Tibial nerve (tissue), 4 donors: Measurements from ENCODE around the gene VASH1. TPM values are rescaled to one million over a fixed set of nuclear protein-coding genes. Genes with fewer than 3 reads are reported as not detected.

ENCODE experiments used
- DNase-seq, 2 donors: peaks; one replicate each; pipeline ENCODE4 v3.0.0-alpha.2; 2019; ENCODE audit warnings: low spot score in 2 of 2
- H3K27ac ChIP-seq, 4 donors: fragments of 200-600 bp; sonication (generic) in 3 of 4; one replicate each; pipeline ENCODE4 v1.5.1; 2017 to 2019; ENCODE audit warnings: mild to moderate bottlenecking in 1 of 4
- H3K27me3 ChIP-seq, 2 donors: fragments of 200-600 bp; sonication (generic) in 1 of 2; one replicate each; pipeline versions ENCODE4 v1.5.1 to v1.6.0; 2017 to 2019
- H3K36me3 ChIP-seq, 3 donors: fragments of 200-600 bp; sonication (generic); one replicate each; pipeline ENCODE4 v1.5.1; 2018 to 2019
- H3K4me1 ChIP-seq, 4 donors: fragments of 200-600 bp; sonication (generic) in 3 of 4; one replicate each; pipeline ENCODE4 v1.5.1; 2017 to 2019
- H3K4me3 ChIP-seq, 4 donors: fragments of 200-600 bp; sonication (generic) in 3 of 4; one replicate each; pipeline ENCODE4 v1.5.1; 2017 to 2019; ENCODE audit warnings: mild to moderate bottlenecking in 1 of 4, moderate library complexity in 1 of 4
- H3K9me3 ChIP-seq, 4 donors: fragments of 200-600 bp; sonication (generic) in 3 of 4; one replicate each; pipeline ENCODE4 v1.5.1; 2017 to 2019
- CTCF ChIP-seq, 5 experiments: fragments of 200-600 bp in 3 of 5; fragments of 450-650 bp in 2 of 5; sonication (generic) in 3 of 5; IDR thresholded peaks; one replicate each; pipeline ENCODE4 v1.5.1; 2016 to 2019; ENCODE audit warnings: antibody characterized with exemption in 5 of 5, mild to moderate bottlenecking in 3 of 5, moderate library complexity in 2 of 5
- EP300 ChIP-seq, 2 donors: sonication (generic); formaldehyde crosslinking; IDR thresholded peaks; one replicate each; pipeline ENCODE4 v1.6.1; 2017; ENCODE audit warnings: antibody characterized with exemption in 2 of 2, mild to moderate bottlenecking in 1 of 2
- POLR2A ChIP-seq, 2 donors: fragments of 450-650 bp; IDR thresholded peaks; one replicate each; pipeline ENCODE4 v1.6.1; 2017; ENCODE audit warnings: antibody characterized with exemption in 2 of 2, mild to moderate bottlenecking in 2 of 2, moderate library complexity in 2 of 2
- WGBS, 2 donors: methylation state at CpG; one replicate each; pipeline ENCODE4 v1.1.5; 2018; 5-methylcytosine and 5-hydroxymethylcytosine counted together
- total RNA-seq, 4 donors: library from RNA; depleted of rRNA; stranded (reverse); fragments of >200 nt; gene quantifications; one replicate each; pipeline ENCODE4 v1.1.0, GENCODE V29; 2016

The VASH1 gene
- total RNA-seq, 4 donors from 2014 or later, result 13.8 to 24.7 (median 18.6) TPM

- Histone ChIP-seq H3K27me3 (no peaks in the 10 kb centered on the region), H3K27ac (no peak overlapping the region), H3K9me3 (no peaks in the 10 kb centered on the region), H3K4me1 (no peaks in the 10 kb centered on the region), H3K4me3 (no peak overlapping the region), H3K36me3 (no peaks in the 10 kb centered on the region)
- no peak for DNase-seq
- TF ChIP-seq CTCF (IDR thresholded peaks at IDR 0.05) (no peak), EP300 (IDR thresholded peaks at IDR 0.05) (no peak), POLR2A (IDR thresholded peaks at IDR 0.05) (no peak)
- WGBS, 2 donors, result 58 to 71% methylated on average over 6 of the region's 6 CpGs
These were observed 8.5 kb upstream of the VASH1 start for GRCh38 chr14:76752744-76753143.

- Histone ChIP-seq H3K4me3 (no peak overlapping the region), H3K36me3 (no peaks in the 10 kb centered on the region), H3K27me3 (no peaks in the 10 kb centered on the region), H3K27ac (no peak overlapping the region), H3K4me1 (no peaks in the 10 kb centered on the region), H3K9me3 (no peaks in the 10 kb centered on the region)
- 74 to 77% methylated on average over 7 of the region's 7 CpGs for WGBS, 2 donors
- no peak for TF ChIP-seq POLR2A (IDR thresholded peaks at IDR 0.05)
- TF ChIP-seq EP300 (IDR thresholded peaks at IDR 0.05), result no peak
- no peak for TF ChIP-seq CTCF (IDR thresholded peaks at IDR 0.05)
- DNase-seq, result no peak
These were observed 7.6 kb upstream of the VASH1 start for GRCh38 chr14:76753541-76754198.

GRCh38 chr14:76754586-76754985 is 6.7 kb upstream of the VASH1 start:
- 85 to 94% methylated on average over 7 of the region's 7 CpGs for WGBS, 2 donors

GRCh38 chr14:76755610-76756370 is 5.5 kb upstream of the VASH1 start:
- H3K27me3 ChIP-seq, result no peaks in the 10 kb centered on the region
- no peak overlapping the region for H3K27ac ChIP-seq
- peaks cover 0 to 7% (median 1%) of the 10 kb centered on the region in 4 donors for H3K4me1 ChIP-seq
- 76 to 84% methylated on average over 9 of the region's 9 CpGs for WGBS, 2 donors
- H3K4me3 ChIP-seq, result no peak overlapping the region
- no peak for DNase-seq
- no peaks in the 10 kb centered on the region for H3K36me3 ChIP-seq
- H3K9me3 ChIP-seq, result no peaks in the 10 kb centered on the region
- TF ChIP-seq POLR2A (IDR thresholded peaks at IDR 0.05), result no peak
- TF ChIP-seq EP300 (IDR thresholded peaks at IDR 0.05), result no peak
- TF ChIP-seq CTCF (IDR thresholded peaks at IDR 0.05), result no peak

More at GRCh38 chr14:76754586-76754985, 6.7 kb upstream of the VASH1 start:
- TF ChIP-seq CTCF (IDR thresholded peaks at IDR 0.05) (no peak), EP300 (IDR thresholded peaks at IDR 0.05) (no peak), POLR2A (IDR thresholded peaks at IDR 0.05) (no peak)
- H3K27me3 ChIP-seq, result no peaks in the 10 kb centered on the region
- H3K4me3 ChIP-seq, result no peak overlapping the region
- no peaks in the 10 kb centered on the region for H3K36me3 ChIP-seq
- no peak overlapping the region for H3K27ac ChIP-seq
- no peaks in the 10 kb centered on the region for H3K9me3 ChIP-seq
- DNase-seq, result no peak
- H3K4me1 ChIP-seq, result no peaks in the 10 kb centered on the region

- Histone ChIP-seq H3K27ac (no peak overlapping the region), H3K4me3 (no peak overlapping the region), H3K4me1 (peaks cover 0 to 10% (median 3%) of the 10 kb centered on the region in 4 donors), H3K27me3 (no peaks in the 10 kb centered on the region), H3K9me3 (no peaks in the 10 kb centered on the region), H3K36me3 (no peaks in the 10 kb centered on the region)
- DNase-seq, result no peak
- whole genome bisulfite sequencing, 2 donors, result 70 to 73% methylated on average over 6 of the region's 6 CpGs
- TF ChIP-seq EP300 (IDR thresholded peaks at IDR 0.05) (no peak), POLR2A (IDR thresholded peaks at IDR 0.05) (no peak), CTCF (IDR thresholded peaks at IDR 0.05) (no peak)
These were observed 4.9 kb upstream of the VASH1 start for GRCh38 chr14:76756371-76756750.
